Measurements from ENCODE around the gene CLEC16A. TPM values are rescaled to one million over a fixed set of nuclear protein-coding genes. Genes with fewer than 3 reads are reported as not detected.

CLEC16A gene
- total RNA-seq, 4 donors from 2014 or later = 24.5 to 33.0 (median 29.3) TPM

DNA sequence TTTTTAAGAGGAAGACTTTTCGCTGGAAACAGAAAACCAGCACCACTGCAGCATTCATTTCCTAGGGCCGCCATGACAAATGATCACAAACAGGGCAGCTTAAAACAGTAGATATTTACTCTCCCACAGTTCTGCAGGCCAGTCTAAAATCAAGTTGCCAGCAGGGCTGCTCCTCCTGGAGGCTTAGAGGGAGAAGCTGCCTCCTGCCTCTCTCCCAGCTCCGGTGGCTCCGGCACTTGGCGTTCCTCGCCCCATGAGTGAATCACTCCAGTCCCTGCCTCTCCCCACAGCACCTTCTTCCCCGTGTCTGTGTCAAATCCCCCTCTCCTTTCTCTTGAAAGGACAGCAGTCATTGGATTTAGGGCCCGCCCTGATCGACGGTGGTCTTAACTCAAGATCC, 239.6 kb downstream of the CLEC16A start:
- peaks cover 0 to 4% of the 10 kb centered on the region in 2 donors for H3K4me1 ChIP-seq
- H3K27me3 ChIP-seq = no peaks in the 10 kb centered on the region
- in situ Hi-C loops (cut with MboI; ENCODE audit: low sequenced_read_pairs in 4 of 4) (no loop called here), intact Hi-C loops (cut with DNase I; ENCODE audit: low total_unique reads) (no loop called here)
- H3K4me3 ChIP-seq = no peak overlapping the region
- no peak overlapping the region for H3K27ac ChIP-seq
- TF ChIP-seq, protein P1, sequence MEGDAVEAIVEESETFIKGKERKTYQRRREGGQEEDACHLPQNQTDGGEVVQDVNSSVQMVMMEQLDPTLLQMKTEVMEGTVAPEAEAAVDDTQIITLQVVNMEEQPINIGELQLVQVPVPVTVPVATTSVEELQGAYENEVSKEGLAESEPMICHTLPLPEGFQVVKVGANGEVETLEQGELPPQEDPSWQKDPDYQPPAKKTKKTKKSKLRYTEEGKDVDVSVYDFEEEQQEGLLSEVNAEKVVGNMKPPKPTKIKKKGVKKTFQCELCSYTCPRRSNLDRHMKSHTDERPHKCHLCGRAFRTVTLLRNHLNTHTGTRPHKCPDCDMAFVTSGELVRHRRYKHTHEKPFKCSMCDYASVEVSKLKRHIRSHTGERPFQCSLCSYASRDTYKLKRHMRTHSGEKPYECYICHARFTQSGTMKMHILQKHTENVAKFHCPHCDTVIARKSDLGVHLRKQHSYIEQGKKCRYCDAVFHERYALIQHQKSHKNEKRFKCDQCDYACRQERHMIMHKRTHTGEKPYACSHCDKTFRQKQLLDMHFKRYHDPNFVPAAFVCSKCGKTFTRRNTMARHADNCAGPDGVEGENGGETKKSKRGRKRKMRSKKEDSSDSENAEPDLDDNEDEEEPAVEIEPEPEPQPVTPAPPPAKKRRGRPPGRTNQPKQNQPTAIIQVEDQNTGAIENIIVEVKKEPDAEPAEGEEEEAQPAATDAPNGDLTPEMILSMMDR (IDR thresholded peaks at IDR 0.05 in 4 of 5, conservative IDR thresholded peaks at IDR 0.05 in 1 of 5) = no peak
- no peak for TF ChIP-seq POLR2A (IDR thresholded peaks at IDR 0.05)
- H3K36me3 ChIP-seq = no peaks in the 10 kb centered on the region
- ATAC-seq = no peak
- no peaks in the 10 kb centered on the region for H3K9me3 ChIP-seq
- no peak for DNase-seq

DNA sequence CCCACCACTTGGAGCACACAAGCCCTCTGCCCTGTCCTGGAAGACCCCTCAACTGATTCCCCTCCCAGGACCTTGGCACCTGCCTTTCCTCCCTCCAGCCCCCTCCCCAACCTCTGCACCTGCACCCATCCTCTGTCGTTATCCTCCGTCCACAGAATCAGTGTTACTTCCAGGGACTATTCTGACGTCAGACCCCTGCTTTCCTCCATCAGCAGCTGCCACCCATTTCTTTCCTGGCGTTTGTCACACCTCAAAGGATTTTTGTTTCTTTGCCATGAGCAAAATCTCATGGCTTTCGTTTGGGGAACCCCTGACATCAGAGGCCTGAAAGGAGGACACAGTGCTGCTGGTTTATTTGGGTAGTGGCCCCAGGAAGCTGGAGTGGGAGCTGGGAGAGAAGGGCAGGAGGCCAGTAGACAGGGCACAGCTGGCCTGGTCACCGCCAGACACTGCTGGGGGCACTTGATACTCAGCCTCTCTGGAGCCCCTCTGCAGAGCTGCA, 243.2 kb downstream of the CLEC16A start:
- Histone ChIP-seq H3K4me3 (no peak overlapping the region), H3K27ac (no peak overlapping the region), H3K27me3 (no peaks in the 10 kb centered on the region), H3K36me3 (no peaks in the 10 kb centered on the region), H3K9me3 (no peaks in the 10 kb centered on the region), H3K4me1 (peaks cover 0 to 4% of the 10 kb centered on the region in 2 donors)
- DNase-seq (no peak), ATAC-seq (no peak)
- TF ChIP-seq, protein P1 (IDR thresholded peaks at IDR 0.05 in 4 of 5, conservative IDR thresholded peaks at IDR 0.05 in 1 of 5) = no peak
- TF ChIP-seq POLR2A (IDR thresholded peaks at IDR 0.05) = no peak
- in situ Hi-C loops (cut with MboI; ENCODE audit: low sequenced_read_pairs in 4 of 4) = no loop called here
- intact Hi-C loops (cut with DNase I; ENCODE audit: low total_unique reads) = no loop called here

DNA sequence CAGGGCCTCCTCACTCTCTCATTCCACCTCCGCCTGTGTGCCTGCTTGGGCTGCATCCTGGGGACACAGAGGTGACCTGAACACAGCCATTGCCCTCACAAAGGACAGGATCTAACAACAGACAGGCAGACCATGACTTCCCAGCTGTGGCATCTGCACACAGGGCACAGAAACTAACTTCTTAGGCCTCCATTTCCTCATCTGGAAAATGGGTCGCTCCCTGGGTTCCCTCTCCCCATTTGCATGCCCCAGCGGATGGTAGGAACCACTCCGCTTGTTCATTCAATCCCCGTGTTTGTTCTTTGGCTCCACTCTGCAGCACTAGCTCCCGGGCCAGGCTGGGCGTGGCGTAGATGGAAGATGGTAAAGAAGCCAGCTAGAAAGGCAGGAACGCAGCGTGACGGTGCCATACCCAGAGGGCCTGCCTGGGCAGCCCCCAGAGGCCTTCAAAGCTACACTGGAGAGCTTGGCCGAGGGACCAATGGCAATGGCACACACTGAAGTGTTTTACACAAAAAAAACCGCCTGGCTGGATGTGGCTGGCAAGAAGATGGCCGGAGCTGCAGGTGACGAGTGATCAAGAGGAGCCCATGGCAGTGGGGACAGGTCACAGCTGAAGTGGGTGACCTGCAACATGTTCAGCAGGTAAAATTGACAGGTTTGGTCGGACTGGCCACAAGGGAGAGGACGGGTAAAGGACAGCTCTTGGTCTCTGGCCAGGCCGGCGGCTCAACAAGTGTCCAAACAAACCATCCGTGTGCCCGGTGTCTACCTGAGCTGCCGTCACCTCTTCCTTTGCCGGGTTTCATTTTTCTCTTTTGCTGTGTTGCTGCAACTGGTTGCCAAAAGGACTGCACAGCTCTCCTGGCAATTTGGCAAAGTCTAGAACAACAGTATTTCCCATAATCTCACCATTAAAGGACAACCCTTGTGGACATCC, 244.7 kb downstream of the CLEC16A start:
- ATAC-seq (no peak), DNase-seq (no peak)
- no peak overlapping the region for H3K4me3 ChIP-seq
- TF ChIP-seq, protein P1 (IDR thresholded peaks at IDR 0.05 in 4 of 5, conservative IDR thresholded peaks at IDR 0.05 in 1 of 5) = no peak
- no peak for TF ChIP-seq POLR2A (IDR thresholded peaks at IDR 0.05)
- intact Hi-C loops (cut with DNase I; ENCODE audit: low total_unique reads) (no loop called here), in situ Hi-C loops (cut with MboI; ENCODE audit: low sequenced_read_pairs in 4 of 4) (no loop called here)
- H3K27ac ChIP-seq = no peak overlapping the region
- H3K4me1 ChIP-seq = peaks cover 0 to 4% of the 10 kb centered on the region in 2 donors
- H3K27me3 ChIP-seq = no peaks in the 10 kb centered on the region
- H3K9me3 ChIP-seq = no peaks in the 10 kb centered on the region
- no peaks in the 10 kb centered on the region for H3K36me3 ChIP-seq

DNA sequence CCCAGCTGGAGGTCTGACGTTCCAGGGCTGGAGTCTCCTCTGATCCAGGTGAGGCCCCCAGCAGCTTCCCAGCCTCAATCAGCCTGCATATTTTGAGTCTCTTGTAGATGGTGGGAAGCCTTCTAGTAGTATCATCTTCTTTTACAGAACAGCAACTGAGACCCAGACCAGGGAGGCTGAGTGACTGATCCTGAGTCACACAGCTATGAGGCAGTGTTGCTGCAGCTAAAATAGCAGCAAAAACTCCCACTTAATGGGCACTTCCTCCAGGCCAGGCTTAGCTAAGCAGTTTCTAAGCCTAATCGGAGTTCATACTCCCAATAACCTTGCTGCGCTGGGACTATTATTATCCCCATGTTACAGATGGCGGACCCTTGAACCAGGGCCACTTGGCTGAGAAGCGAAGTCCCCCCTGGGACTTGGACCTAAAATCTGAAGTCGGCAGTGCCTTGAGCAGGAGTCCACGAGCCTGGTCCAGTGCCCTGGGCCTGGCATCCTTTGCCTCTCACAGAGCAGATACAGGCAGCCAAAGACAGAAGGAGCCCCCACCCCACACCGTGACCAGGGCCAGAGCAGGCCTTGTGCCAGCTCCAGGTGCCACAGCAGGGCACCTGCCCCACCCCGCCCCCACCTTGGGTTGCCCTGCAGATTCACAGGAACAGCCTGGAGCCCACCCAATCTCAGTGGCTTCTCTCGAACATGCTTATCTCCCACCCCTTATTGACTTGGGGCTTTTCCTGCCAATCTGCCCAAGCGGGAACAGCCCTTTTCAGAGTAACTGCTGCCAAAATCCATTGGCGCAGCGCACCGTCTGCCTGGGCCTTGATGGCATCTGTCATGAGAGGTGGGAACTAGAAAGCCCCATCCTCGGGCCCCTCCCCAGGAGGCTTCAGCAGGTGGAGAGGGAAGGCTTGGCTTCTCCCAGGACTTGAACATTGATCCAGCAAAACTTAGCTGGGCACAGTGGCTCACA, 246.5 kb downstream of the CLEC16A start:
- no peaks in the 10 kb centered on the region for H3K9me3 ChIP-seq
- H3K27me3 ChIP-seq = no peaks in the 10 kb centered on the region
- in situ Hi-C loops (cut with MboI; ENCODE audit: low sequenced_read_pairs in 4 of 4) (no loop called here), intact Hi-C loops (cut with DNase I; ENCODE audit: low total_unique reads) (no loop called here)
- no peak for ATAC-seq
- H3K27ac ChIP-seq = no peak overlapping the region
- no peak for DNase-seq
- no peaks in the 10 kb centered on the region for H3K36me3 ChIP-seq
- TF ChIP-seq, protein P1 (IDR thresholded peaks at IDR 0.05 in 4 of 5, conservative IDR thresholded peaks at IDR 0.05 in 1 of 5) = no peak
- TF ChIP-seq POLR2A (IDR thresholded peaks at IDR 0.05) = no peak
- no peaks in the 10 kb centered on the region for H3K4me1 ChIP-seq
- no peak overlapping the region for H3K4me3 ChIP-seq
